Upper lobe of left lung (tissue), 6 donors: Measurements from ENCODE around the gene UNC13C. TPM values are rescaled to one million over a fixed set of nuclear protein-coding genes. Genes with fewer than 3 reads are reported as not detected.

ENCODE experiments used
- ATAC-seq, 2 donors: fragments of 200-7000 bp; cut with Tn5 transposase; one replicate each; pipeline ENCODE4 v1.9.1; 2022; ENCODE audit warnings: mild to moderate bottlenecking in 2 of 2, moderate library complexity in 2 of 2; ENCODE audit not compliant: low FRiP score in 2 of 2
- DNase-seq, 2 donors: peaks; one replicate each; pipeline ENCODE4 v3.0.0-alpha.2; 2019 to 2020
- H3K27ac ChIP-seq, 4 donors: fragments of 200-600 bp; sonication (generic); one replicate each; pipeline ENCODE4 v1.5.1; 2016 to 2019
- H3K27me3 ChIP-seq, 4 donors: fragments of 200-600 bp; sonication (generic); one replicate each; pipeline ENCODE4 v1.5.1; 2017 to 2019
- H3K36me3 ChIP-seq, 4 donors: fragments of 200-600 bp; sonication (generic); one replicate each; pipeline ENCODE4 v1.5.1; 2016 to 2019
- H3K4me1 ChIP-seq, 4 donors: fragments of 200-600 bp; sonication (generic); one replicate each; pipeline ENCODE4 v1.5.1; 2018 to 2019
- H3K4me3 ChIP-seq, 4 donors: fragments of 200-600 bp; sonication (generic); one replicate each; pipeline ENCODE4 v1.5.1; 2017 to 2019; ENCODE audit warnings: mild to moderate bottlenecking in 2 of 4, moderate library complexity in 1 of 4
- H3K9me3 ChIP-seq, 4 donors: fragments of 200-600 bp; sonication (generic); one replicate each; pipeline ENCODE4 v1.5.1; 2018 to 2019
- EP300 ChIP-seq, 4 donors: sonication (generic); formaldehyde crosslinking; IDR thresholded peaks; one replicate each; pipeline ENCODE4 v1.5.1; 2017; ENCODE audit warnings: antibody characterized with exemption in 4 of 4, control low read depth in 2 of 4
- POLR2A ChIP-seq, 4 donors: fragments of 450-650 bp; IDR thresholded peaks; one replicate each; pipeline ENCODE4 v1.5.1; 2016 to 2017; ENCODE audit warnings: antibody characterized with exemption in 4 of 4, mild to moderate bottlenecking in 2 of 4
- POLR2AphosphoS5 ChIP-seq, 2 donors: sonication (generic); formaldehyde crosslinking; IDR thresholded peaks; one replicate each; pipeline ENCODE4 v1.5.1; 2017; ENCODE audit warnings: antibody characterized with exemption in 2 of 2
- WGBS, 2 donors: methylation state at CpG; one replicate each; pipeline ENCODE4 v1.1.5; 2017 to 2018; 5-methylcytosine and 5-hydroxymethylcytosine counted together
- total RNA-seq, 6 donors: library from RNA; depleted of rRNA in 4 of 6; stranded (reverse); fragments of >200 nt in 4 of 6; gene quantifications; one replicate each; pipeline versions ENCODE4 v1.1.0 to v1.2.1, GENCODE V29; 2016 to 2021
- TF ChIP-seq, protein P1 (sequence below), 6 experiments: fragments of 450-650 bp in 4 of 6; fragments of 200-600 bp in 2 of 6; sonication (generic) in 2 of 6; IDR thresholded peaks; one replicate each; pipeline ENCODE4 v1.5.1; 2016 to 2019; ENCODE audit warnings: antibody characterized with exemption in 6 of 6
- donor health status: DM: no; HTN: no; CAD: no; lungs with moderate emphysema.
- donor health status: DM: no; HTN: yes; CAD: no; lungs with severe emphysema.

The UNC13C gene
- total RNA-seq, 6 donors from 2014 or later, result 0.07 to 1.0 (median 0.34) TPM

DNA sequence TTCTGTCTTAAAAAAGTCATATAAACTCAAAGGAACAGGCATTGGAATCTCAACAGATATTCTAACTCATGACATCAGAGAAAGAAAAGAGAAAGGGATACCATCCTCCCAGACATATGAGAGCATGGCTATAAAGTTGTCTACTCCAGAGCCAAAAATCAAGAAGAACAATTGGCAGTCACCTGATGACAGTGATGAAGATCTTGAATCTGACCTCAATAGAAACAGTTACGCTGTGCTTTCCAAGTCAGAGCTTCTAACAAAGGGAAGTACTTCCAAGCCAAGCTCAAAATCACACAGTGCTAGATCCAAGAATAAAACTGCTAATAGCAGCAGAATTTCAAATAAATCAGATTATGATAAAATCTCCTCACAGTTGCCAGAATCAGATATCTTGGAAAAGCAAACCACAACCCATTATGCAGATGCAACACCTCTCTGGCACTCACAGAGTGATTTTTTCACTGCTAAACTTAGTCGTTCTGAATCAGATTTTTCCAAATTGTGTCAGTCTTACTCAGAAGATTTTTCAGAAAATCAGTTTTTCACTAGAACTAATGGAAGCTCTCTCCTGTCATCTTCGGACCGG lies 35.9 kb downstream of the UNC13C start:
- TF ChIP-seq POLR2A (IDR thresholded peaks at IDR 0.05) (no peak), EP300 (IDR thresholded peaks at IDR 0.05) (no peak), POLR2AphosphoS5 (IDR thresholded peaks at IDR 0.05) (no peak)
- TF ChIP-seq, protein P1, sequence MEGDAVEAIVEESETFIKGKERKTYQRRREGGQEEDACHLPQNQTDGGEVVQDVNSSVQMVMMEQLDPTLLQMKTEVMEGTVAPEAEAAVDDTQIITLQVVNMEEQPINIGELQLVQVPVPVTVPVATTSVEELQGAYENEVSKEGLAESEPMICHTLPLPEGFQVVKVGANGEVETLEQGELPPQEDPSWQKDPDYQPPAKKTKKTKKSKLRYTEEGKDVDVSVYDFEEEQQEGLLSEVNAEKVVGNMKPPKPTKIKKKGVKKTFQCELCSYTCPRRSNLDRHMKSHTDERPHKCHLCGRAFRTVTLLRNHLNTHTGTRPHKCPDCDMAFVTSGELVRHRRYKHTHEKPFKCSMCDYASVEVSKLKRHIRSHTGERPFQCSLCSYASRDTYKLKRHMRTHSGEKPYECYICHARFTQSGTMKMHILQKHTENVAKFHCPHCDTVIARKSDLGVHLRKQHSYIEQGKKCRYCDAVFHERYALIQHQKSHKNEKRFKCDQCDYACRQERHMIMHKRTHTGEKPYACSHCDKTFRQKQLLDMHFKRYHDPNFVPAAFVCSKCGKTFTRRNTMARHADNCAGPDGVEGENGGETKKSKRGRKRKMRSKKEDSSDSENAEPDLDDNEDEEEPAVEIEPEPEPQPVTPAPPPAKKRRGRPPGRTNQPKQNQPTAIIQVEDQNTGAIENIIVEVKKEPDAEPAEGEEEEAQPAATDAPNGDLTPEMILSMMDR (IDR thresholded peaks at IDR 0.05), result no peak
- no peak for DNase-seq
- Histone ChIP-seq H3K27ac (no peak overlapping the region), H3K9me3 (no peaks in the 10 kb centered on the region), H3K4me3 (no peak overlapping the region), H3K36me3 (no peaks in the 10 kb centered on the region), H3K27me3 (no peaks in the 10 kb centered on the region), H3K4me1 (no peaks in the 10 kb centered on the region)
- 52 to 62% methylated on average over 4 of the region's 4 CpGs for WGBS, 2 donors
- ATAC-seq, result no peak

DNA sequence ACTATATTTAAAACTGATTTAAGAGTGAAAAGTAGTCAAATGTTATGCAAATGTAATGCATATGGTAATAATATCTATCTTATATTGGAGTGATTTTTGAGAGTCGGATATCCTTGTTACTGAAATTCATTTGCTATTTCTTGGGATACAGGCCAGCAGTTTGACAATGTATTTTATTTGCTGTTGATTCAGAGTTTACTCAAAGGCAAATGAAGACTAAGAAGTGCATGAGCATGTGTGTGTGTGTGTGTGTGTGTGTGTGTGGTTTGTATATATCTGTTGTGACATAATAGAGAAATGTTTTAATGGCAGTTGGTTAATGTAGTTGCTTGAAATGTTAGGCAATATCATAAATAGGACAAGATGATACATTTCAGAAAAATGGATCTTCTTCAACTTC lies 39.0 kb downstream of the UNC13C start:
- DNase-seq (no peak), ATAC-seq (no peak)
- no peaks in the 10 kb centered on the region for H3K36me3 ChIP-seq
- no peaks in the 10 kb centered on the region for H3K27me3 ChIP-seq
- TF ChIP-seq EP300 (IDR thresholded peaks at IDR 0.05) (no peak), POLR2A (IDR thresholded peaks at IDR 0.05) (no peak), POLR2AphosphoS5 (IDR thresholded peaks at IDR 0.05) (no peak)
- TF ChIP-seq, protein P1 (IDR thresholded peaks at IDR 0.05), result no peak
- H3K4me3 ChIP-seq, result no peak overlapping the region
- H3K4me1 ChIP-seq, result no peaks in the 10 kb centered on the region
- WGBS, 2 donors, result 73 to 93% methylated on average over 1 of the region's 1 CpG
- no peaks in the 10 kb centered on the region for H3K9me3 ChIP-seq
- H3K27ac ChIP-seq, result no peak overlapping the region

DNA sequence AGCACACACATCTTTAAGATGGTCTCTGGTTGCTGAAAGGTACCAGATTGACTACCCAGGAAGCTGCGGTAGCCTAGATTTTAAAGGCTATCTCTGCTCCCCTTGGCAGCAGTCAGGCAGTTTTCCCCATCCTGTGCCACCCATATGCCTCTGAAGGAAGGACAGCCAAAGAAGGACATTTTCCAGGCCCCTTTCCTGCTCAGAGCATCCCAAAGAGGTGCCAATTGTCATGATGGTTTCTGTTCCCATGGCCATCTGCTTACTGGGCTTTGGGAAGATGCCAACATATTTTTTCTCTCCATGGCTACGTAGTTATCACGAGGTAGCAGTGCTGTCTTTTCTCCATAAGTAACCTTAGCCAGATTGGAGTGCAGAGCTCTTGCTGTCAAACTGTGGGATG lies 39.7 kb downstream of the UNC13C start:
- H3K36me3 ChIP-seq, result no peaks in the 10 kb centered on the region
- ATAC-seq (no peak), DNase-seq (no peak)
- no peak overlapping the region for H3K27ac ChIP-seq
- no peak overlapping the region for H3K4me3 ChIP-seq
- WGBS, 2 donors, result 70 to 73% methylated on average over 3 of the region's 3 CpGs
- H3K27me3 ChIP-seq, result no peaks in the 10 kb centered on the region
- TF ChIP-seq POLR2A (IDR thresholded peaks at IDR 0.05) (no peak), EP300 (IDR thresholded peaks at IDR 0.05) (no peak), POLR2AphosphoS5 (IDR thresholded peaks at IDR 0.05) (no peak)
- TF ChIP-seq, protein P1 (IDR thresholded peaks at IDR 0.05), result no peak
- no peaks in the 10 kb centered on the region for H3K9me3 ChIP-seq
- H3K4me1 ChIP-seq, result no peaks in the 10 kb centered on the region

DNA sequence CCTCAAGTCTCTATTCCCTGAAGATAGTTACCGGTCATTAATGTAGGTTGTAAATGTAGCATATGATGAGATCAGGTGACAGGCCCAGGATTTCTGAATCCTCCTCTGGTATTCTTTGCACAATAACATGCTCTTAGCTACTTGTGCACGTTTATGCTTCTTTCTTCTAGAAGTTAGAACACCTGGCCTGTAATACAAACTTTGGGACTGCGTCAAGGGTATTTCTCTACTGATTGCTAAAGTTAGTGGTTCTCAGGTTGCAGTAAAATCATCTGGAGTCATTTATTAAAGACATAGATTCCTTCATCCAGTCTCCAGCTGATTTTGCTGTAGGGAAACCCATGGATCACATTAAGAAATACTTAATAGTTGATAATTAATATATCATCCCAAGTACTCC lies 48.0 kb downstream of the UNC13C start:
- 87 to 89% methylated on average over 3 of the region's 3 CpGs for WGBS, 2 donors
- DNase-seq (no peak), ATAC-seq (no peak)
- no peaks in the 10 kb centered on the region for H3K4me1 ChIP-seq
- TF ChIP-seq POLR2A (IDR thresholded peaks at IDR 0.05), result no peak
- TF ChIP-seq EP300 (IDR thresholded peaks at IDR 0.05), result no peak
- no peak for TF ChIP-seq POLR2AphosphoS5 (IDR thresholded peaks at IDR 0.05)
- TF ChIP-seq, protein P1 (IDR thresholded peaks at IDR 0.05), result no peak
- no peaks in the 10 kb centered on the region for H3K27me3 ChIP-seq
- no peak overlapping the region for H3K4me3 ChIP-seq
- H3K27ac ChIP-seq, result no peak overlapping the region
- H3K9me3 ChIP-seq, result no peaks in the 10 kb centered on the region
- no peaks in the 10 kb centered on the region for H3K36me3 ChIP-seq

DNA sequence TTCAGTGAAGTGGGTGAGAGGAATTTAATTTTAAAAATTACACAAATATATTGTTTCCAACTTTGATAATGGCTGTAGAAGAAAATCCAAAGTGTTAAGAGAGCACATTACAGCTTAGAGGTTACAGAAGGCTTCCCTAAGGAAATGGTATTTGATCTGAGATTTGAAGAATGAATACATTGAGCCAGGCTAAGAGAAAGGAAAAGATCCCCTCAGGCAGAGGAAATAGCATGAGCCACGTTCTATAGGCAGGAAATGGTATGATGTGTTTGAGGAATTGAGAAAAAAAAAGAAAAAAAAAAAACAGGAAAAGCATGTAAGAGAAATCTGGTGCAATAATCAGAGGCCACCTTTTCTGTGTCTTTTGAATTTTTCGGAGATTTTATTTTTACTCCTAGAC lies 48.6 kb downstream of the UNC13C start:
- H3K4me3 ChIP-seq, result no peak overlapping the region
- WGBS, 2 donors, result 48 to 56% methylated on average over 2 of the region's 2 CpGs
- DNase-seq, result no peak
- ATAC-seq, result no peak
- H3K9me3 ChIP-seq, result no peaks in the 10 kb centered on the region
- H3K27ac ChIP-seq, result no peak overlapping the region
- H3K4me1 ChIP-seq, result no peaks in the 10 kb centered on the region
- H3K36me3 ChIP-seq, result no peaks in the 10 kb centered on the region
- H3K27me3 ChIP-seq, result no peaks in the 10 kb centered on the region
- TF ChIP-seq POLR2A (IDR thresholded peaks at IDR 0.05), result no peak
- TF ChIP-seq POLR2AphosphoS5 (IDR thresholded peaks at IDR 0.05), result no peak
